Measurements from ENCODE around the gene SLC9B2.
"Not testable (repeated sequence)": the region's sequence is repeated elsewhere in the genome, so short reads cannot be mapped to it uniquely, and the experiment has no call there.

SLC9B2 gene

GRCh38 chr4:103012551-103012950 is 64.0 kb downstream of the SLC9B2 start:
- DNase-seq = no peak

- no peak for DNase-seq
These were observed 64.5 kb downstream of the SLC9B2 start for GRCh38 chr4:103012060-103012459.

GRCh38 chr4:103011378-103012025 is 65.1 kb downstream of the SLC9B2 start:
- DNase-seq = no peak

GRCh38 chr4:103010804-103011203 is 65.8 kb downstream of the SLC9B2 start:
- DNase-seq = no peak

- DNase-seq = peak; percentile 34
These were observed 67.5 kb downstream of the SLC9B2 start for GRCh38 chr4:103008875-103009729.

- no peak for DNase-seq
These were observed 74.0 kb downstream of the SLC9B2 start for GRCh38 chr4:103002551-103002950.

GRCh38 chr4:102994803-102995202 is 81.8 kb downstream of the SLC9B2 start:
- no peak for DNase-seq

- not testable (repeated sequence) for DNase-seq
These were observed 82.6 kb downstream of the SLC9B2 start for GRCh38 chr4:102993985-102994384.

- no peak for DNase-seq
These were observed 88.0 kb downstream of the SLC9B2 start for GRCh38 chr4:102988429-102989020.

GRCh38 chr4:102981005-102981404 is 95.6 kb downstream of the SLC9B2 start:
- DNase-seq = no peak

Measured in NCI-H1105 treated with DMSO at 0.1 percent for 48 hours (cell line).